ENCODE data around the gene MEF2A. TPM values are rescaled to one million over a fixed set of nuclear protein-coding genes. Genes with fewer than 3 reads are reported as not detected.

MEF2A gene
- polyA plus RNA-seq, 1 experiment: 34.3 TPM

DNA sequence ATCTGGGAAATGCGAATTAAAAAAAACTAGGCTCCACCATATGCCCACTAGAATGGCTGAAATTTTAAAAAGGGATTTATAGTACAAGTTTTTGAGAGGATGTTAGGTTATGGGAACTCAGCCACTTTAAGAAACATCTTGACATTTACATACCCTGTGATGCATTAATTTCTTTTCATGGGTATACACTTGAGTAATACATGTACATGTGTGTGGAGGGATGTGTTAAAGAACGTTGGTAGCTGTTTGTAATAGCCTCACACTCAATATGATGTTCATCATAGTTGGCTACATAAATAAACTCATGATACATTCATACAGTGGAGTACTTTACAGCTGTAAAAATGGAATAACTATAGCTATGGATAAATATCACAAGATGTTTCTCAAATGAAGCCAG, 40.9 kb downstream of the MEF2A start:
- Histone ChIP-seq H3K4me3 (ENCODE audit: low read depth, low read length) (no peak overlapping the region), H3K27me3 (ENCODE audit: control insufficient read depth, insufficient read depth, low read length) (no peaks in the 10 kb centered on the region), H3K36me3 (ENCODE audit: control insufficient read depth, insufficient read depth, low read length) (no peaks in the 10 kb centered on the region)
- ChIA-PET CTCF (no interaction called here), POLR2A (interaction anchor here (0.6 kb wide), 1 partner anchor 27 kb away, joined by 15 read pairs; no protein-coding TSS in a partner anchor)
- TF ChIP-seq, protein P1, sequence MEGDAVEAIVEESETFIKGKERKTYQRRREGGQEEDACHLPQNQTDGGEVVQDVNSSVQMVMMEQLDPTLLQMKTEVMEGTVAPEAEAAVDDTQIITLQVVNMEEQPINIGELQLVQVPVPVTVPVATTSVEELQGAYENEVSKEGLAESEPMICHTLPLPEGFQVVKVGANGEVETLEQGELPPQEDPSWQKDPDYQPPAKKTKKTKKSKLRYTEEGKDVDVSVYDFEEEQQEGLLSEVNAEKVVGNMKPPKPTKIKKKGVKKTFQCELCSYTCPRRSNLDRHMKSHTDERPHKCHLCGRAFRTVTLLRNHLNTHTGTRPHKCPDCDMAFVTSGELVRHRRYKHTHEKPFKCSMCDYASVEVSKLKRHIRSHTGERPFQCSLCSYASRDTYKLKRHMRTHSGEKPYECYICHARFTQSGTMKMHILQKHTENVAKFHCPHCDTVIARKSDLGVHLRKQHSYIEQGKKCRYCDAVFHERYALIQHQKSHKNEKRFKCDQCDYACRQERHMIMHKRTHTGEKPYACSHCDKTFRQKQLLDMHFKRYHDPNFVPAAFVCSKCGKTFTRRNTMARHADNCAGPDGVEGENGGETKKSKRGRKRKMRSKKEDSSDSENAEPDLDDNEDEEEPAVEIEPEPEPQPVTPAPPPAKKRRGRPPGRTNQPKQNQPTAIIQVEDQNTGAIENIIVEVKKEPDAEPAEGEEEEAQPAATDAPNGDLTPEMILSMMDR (IDR thresholded peaks at IDR 0.05; ENCODE audit: insufficient read depth, low read depth, low read length): no peak
- DNase-seq (ENCODE audit: low read depth): no peak

GRCh38 chr15:99613481-99613880, 47.7 kb downstream of the MEF2A start:
- Histone ChIP-seq H3K4me3 (ENCODE audit: low read depth, low read length) (no peak overlapping the region), H3K36me3 (ENCODE audit: control insufficient read depth, insufficient read depth, low read length) (no peaks in the 10 kb centered on the region), H3K27me3 (ENCODE audit: control insufficient read depth, insufficient read depth, low read length) (no peaks in the 10 kb centered on the region)
- ChIA-PET POLR2A (no interaction called here), CTCF (no interaction called here)
- TF ChIP-seq, protein P1 (IDR thresholded peaks at IDR 0.05; ENCODE audit: insufficient read depth, low read depth, low read length): no peak
- DNase-seq (ENCODE audit: low read depth): no peak

- TF ChIP-seq, protein P1 (IDR thresholded peaks at IDR 0.05; ENCODE audit: insufficient read depth, low read depth, low read length): no peak
- H3K36me3 ChIP-seq (ENCODE audit: control insufficient read depth, insufficient read depth, low read length): no peaks in the 10 kb centered on the region
- no peak for DNase-seq (ENCODE audit: low read depth)
- ChIA-PET CTCF (interaction anchor here (0.6 to 0.8 kb wide), 2 partner anchors 16 to 211 kb away, joined by 3 to 4 read pairs; no protein-coding TSS in a partner anchor), POLR2A (no interaction called here)
- H3K27me3 ChIP-seq (ENCODE audit: control insufficient read depth, insufficient read depth, low read length): no peaks in the 10 kb centered on the region
- no peak overlapping the region for H3K4me3 ChIP-seq (ENCODE audit: low read depth, low read length)
Observed at GRCh38 chr15:99613887-99614647, 48.3 kb downstream of the MEF2A start.

- Histone ChIP-seq H3K27me3 (ENCODE audit: control insufficient read depth, insufficient read depth, low read length) (no peaks in the 10 kb centered on the region), H3K36me3 (ENCODE audit: control insufficient read depth, insufficient read depth, low read length) (no peaks in the 10 kb centered on the region), H3K4me3 (ENCODE audit: low read depth, low read length) (no peak overlapping the region)
- ChIA-PET CTCF (interaction anchor here (0.8 to 2.1 kb wide), 2 partner anchors 17 to 37 kb away, joined by 4 to 5 read pairs; no protein-coding TSS in a partner anchor), POLR2A (no interaction called here)
- DNase-seq (ENCODE audit: low read depth): no peak
- TF ChIP-seq, protein P1 (IDR thresholded peaks at IDR 0.05; ENCODE audit: insufficient read depth, low read depth, low read length): no peak
Observed at GRCh38 chr15:99614749-99615288, 49.0 kb downstream of the MEF2A start.

GRCh38 chr15:99615460-99615859, 49.7 kb downstream of the MEF2A start:
- no peak for DNase-seq (ENCODE audit: low read depth)
- CTCF ChIA-PET: interaction anchor here (2.1 kb wide), 1 partner anchor 36 kb away, joined by 5 read pairs; no protein-coding TSS in a partner anchor
- H3K36me3 ChIP-seq (ENCODE audit: control insufficient read depth, insufficient read depth, low read length): no peaks in the 10 kb centered on the region
- TF ChIP-seq, protein P1 (IDR thresholded peaks at IDR 0.05; ENCODE audit: insufficient read depth, low read depth, low read length): no peak
- H3K4me3 ChIP-seq (ENCODE audit: low read depth, low read length): no peak overlapping the region
- H3K27me3 ChIP-seq (ENCODE audit: control insufficient read depth, insufficient read depth, low read length): no peaks in the 10 kb centered on the region
- POLR2A ChIA-PET: no interaction called here

Measured in BJ (cell line).